Cardiac septum (tissue), 1 donor: ENCODE data around the gene HIBADH. TPM values are rescaled to one million over a fixed set of nuclear protein-coding genes. Genes with fewer than 3 reads are reported as not detected.
"Not testable (repeated sequence)": the region's sequence is repeated elsewhere in the genome, so short reads cannot be mapped to it uniquely, and the experiment has no call there.

Experiments
- DNase-seq: peaks from one replicate; pipeline ENCODE4 v3.0.0-alpha.2; 2020; ENCODE audit warnings: low spot score
- intact Hi-C: fragments of 100-400 bp; cut with DNase I; formaldehyde crosslinking; loops from one replicate; pipeline ENCODE4 v1.14.0; 2022
- total RNA-seq: library from RNA; stranded (reverse); fragmentation: NEBNext Ultra II Directional; extraction: Animal tissue kit (Norgen Biotek cat#: 25700); gene quantifications from one replicate; pipeline ENCODE4 v1.2.1, GENCODE V29; 2021
- donor health status: DM: no; HTN: no; CAD: no.

The HIBADH gene
- total RNA-seq, 1 donor from 2014 or later = 54.8 TPM

DNA sequence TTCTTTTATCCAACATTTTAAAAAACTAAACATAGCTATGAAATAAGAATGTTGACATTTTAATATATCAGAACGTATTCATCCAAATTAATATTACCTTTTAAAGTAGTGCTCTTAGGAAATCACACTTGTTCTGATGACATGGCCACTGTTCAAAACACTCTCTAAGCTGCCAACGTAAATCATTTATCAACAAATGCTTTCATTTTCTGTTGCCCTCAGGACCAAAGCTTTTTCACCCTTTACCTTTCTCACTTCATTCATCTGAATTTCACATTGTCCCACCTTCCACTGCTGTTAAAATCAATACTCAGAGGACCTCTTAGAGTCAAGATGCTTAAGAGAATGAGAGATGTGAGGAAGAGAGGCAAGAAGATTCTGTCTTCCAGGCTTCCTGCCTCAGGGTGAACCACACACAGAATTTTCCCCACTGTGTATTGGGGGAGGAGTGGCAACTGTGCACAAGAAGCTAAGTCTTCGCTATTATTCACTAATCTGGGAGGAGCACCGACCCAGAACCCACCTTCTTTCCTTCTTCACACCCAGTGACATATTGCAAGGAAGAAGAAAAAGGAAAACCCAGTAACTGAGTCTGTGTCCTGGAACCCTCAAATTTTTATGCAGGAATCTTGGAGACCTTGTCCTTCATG, 21.0 kb downstream of the HIBADH start:
- intact Hi-C loops = no loop called here
- DNase-seq = no peak

DNA sequence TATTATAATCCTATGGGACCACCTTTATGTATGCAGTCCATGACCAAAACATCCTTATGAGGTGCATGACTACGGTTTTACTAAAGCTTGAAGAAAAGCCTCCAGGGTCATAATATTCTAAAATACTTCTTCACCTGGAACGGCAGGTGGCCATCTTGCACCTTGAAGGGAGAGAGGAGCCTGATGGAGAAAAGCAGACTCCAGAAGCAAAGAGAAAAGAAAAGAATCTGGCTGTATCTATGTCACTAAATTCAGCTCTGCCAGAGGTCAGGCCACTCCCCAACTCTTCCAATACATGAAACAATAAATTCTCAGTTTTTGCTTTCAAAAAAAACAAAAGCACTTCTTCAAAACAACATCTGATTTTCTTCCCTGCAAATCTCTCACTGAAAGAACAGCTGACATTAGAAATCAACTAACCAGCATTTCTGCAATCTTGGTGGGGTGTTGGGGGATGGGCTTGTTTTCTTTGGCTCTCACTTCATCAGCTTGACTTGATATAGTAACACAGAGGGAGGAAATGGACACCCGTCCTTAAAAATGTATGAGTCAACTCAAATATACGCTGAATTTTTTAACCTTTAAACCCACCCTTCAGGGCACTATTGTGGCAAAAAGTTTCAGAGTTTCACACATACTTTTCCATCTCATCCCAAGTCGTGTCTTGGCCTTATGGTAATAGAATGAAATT, 21.7 kb downstream of the HIBADH start:
- DNase-seq = no peak
- intact Hi-C loops = no loop called here

DNA sequence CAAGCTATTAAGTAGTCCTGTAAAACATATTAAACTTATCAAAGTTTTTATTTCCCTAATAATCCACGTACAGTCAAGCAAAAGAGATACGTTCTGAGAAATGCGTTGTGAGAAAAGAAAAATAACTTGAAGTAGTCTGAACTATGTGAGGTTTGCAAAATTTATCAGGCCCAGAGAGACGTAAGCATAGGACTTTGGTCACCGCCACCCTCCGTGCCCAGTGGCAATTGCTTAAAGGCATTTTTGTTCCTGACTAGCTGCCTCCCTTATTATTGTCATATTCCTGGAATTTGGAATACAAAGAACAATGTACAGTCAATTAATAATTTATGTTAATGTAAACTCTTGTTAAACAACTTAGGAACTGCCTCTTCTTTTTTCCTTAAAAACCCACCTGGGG, 22.8 kb downstream of the HIBADH start:
- no peak for DNase-seq
- intact Hi-C loops = no loop called here

DNA sequence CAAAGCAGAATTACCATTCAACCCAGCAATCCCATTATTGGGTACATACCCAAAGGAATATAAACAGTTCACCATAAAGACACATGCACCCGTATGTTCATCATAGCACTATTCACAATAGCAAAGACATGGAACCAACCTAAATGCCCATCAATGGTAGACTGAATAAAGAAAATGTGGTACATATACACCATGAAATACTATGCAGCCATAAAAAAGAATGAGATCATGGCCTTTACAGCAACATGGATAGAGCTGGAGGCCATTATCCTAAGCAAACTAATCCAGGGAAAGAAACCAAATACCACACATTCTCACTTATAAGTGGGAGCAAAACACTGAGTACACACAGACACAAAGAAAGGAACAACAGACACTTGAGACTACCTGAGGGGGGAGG, 23.6 kb downstream of the HIBADH start:
- DNase-seq, intact Hi-C loops: not testable (repeated sequence)

DNA sequence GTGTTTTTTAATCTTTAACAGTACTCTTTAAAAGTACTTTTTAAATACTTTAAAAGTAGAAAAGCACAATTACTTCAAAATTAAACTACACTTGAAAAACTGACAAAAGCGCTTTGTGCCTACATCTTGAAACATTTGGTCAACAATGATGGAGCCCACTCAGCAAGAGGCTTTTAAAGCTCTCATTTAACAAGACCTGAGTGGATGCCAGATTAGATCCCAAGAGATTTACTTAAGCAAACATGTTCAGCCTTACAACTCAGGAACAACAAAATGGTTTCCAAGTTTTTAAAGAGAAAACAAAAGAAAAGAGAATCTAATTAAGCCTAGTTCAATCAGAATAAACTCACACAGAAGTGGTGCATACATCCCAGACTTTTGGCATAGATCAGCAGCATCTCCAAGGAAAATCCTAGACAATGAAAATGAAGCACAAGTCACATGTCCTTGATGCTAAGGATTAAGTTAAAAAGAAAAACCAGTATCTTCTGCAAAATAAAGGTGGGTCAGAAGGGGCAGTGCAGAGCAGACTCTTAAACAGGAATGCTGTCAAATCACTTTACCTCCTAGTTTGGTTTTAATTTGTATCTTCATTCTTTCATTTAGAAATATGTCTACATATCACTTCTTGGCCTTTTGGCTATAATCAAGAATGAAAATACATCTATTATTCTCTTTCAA, 26.2 kb downstream of the HIBADH start:
- DNase-seq = no peak
- intact Hi-C loops = no loop called here

DNA sequence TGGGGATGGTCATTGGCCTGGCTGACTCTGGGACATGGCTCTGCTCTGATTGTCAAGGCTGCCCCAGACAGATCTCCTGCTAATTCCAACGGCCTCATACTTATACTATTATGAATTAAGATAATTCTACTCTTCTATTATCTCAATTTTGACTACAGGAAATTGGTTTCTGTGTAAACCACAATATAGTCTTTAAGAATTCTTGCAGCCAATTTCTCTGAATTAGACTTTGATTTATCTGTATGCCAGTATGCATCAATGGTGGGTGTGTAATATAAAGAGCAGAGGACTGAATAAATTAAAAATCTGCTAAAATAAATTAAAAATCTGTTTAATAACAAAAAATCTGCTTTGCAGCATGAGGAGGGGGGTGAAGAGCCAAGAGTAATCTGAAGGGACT, 27.0 kb downstream of the HIBADH start:
- intact Hi-C loops = no loop called here
- no peak for DNase-seq

DNA sequence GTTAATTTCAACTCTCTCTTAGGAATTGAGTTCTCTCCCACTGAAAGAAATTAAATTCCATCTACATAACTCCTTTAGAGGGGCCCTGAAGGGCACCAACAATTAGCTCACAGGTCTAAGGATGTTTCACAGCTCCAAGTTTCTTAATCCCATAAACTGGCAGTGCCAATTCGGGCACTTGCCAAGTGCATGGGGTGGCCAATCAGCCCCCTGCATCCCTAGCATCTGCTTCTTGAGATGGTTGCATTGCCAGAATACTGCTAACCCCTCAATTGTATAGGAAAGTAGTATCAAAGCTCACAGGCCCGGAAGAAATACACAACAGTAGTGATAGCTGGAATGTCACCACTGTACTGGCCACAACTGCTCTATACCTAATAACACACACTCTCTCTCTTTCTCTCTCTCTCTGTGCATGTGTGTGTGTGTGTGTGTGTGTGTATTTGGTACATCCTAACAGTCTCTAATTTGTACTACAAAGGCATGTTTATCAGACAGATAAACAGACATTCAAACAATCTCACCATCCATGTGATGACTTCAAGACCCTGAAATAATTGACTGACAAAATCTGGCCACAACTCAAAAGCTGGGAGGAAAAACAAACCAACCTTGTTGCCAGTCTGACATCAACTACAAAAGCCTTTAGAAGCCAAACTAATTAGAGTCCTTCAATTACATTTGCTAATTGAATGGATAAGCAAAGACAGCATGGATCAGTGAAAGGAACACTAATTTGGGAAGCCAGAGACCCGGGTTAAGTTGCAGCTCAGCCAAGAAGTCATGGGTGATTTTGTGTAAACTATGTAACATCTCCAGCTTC, 27.8 kb downstream of the HIBADH start:
- intact Hi-C loops = no loop called here
- DNase-seq = no peak

DNA sequence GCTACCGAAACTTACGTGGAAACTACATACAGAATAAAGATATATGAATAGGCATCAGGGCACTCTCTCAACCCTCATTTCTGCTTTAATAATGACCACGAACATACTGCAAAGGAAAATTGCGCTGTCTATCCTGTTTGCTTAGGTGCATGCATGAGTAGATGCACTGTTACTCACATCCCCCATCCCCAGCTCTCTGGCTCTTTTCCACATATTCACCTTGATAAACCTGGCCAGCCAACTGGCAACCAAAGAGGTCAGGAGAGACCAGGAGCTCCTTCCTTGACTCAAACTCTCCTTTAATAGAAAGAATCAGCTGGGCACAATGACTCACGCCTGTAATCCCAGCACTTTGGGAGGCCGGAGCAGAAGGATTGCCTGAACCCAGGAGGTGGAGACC, 29.6 kb downstream of the HIBADH start:
- no peak for DNase-seq
- intact Hi-C loops = no loop called here

DNA sequence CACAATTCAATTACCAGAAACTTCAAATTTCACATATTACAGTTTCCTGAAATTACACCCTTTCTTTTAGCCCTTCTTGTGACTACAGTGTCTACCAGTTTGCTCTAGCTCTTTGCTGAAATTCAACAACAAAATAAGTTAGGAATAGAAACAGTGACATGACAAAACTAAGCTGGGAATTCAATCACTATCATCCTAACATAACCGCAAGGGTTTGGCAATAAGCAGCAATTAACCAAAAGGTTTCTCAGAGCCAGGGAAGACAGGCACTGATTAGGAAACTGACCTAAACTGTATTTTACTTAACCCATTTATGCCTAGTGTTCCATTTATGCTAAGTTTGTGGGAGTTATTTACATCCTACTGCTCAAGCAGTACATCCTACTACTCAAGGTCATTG, 31.3 kb downstream of the HIBADH start:
- DNase-seq = no peak
- intact Hi-C loops = no loop called here

DNA sequence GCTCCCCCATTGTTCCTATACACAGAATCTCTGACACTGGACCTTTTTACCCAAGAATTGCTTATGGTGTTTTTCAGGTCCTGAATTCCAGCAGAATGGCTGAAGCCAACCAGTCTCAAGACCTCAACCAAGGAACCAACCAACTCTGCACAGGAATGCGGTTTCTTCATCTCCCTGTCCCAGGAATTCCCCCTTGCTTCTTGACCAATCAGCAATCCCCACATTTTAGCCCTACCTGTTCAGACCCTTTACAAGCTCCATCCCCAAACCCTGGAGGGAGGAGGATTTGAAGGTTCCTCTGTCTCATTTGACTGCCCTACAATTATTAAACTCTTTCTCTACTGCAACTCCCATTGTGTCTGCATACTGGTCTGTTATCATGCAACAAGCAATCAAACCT, 35.5 kb downstream of the HIBADH start:
- no peak for DNase-seq

DNA sequence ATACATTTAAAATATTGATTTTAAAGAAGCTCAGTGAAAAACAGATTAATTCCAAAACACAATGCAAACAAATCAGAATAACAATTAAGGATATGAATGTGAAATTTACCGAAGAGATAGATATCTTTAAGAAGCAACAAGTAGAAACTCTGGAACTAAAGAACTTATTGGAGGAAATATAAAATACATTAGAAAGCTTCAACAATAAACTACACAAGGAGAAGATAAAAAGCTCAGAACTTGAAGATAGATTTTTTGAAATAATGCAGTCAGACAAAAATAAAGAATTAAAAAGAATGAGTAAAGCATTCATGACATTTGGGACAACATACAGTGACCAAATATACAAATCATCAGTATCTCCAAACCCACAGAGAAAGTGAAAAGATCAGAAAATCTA, 43.2 kb downstream of the HIBADH start:
- intact Hi-C loops = no loop called here
- no peak for DNase-seq

More for the DNA sequence above, 35.5 kb downstream of the HIBADH start:
- intact Hi-C loops = no loop called here

DNA sequence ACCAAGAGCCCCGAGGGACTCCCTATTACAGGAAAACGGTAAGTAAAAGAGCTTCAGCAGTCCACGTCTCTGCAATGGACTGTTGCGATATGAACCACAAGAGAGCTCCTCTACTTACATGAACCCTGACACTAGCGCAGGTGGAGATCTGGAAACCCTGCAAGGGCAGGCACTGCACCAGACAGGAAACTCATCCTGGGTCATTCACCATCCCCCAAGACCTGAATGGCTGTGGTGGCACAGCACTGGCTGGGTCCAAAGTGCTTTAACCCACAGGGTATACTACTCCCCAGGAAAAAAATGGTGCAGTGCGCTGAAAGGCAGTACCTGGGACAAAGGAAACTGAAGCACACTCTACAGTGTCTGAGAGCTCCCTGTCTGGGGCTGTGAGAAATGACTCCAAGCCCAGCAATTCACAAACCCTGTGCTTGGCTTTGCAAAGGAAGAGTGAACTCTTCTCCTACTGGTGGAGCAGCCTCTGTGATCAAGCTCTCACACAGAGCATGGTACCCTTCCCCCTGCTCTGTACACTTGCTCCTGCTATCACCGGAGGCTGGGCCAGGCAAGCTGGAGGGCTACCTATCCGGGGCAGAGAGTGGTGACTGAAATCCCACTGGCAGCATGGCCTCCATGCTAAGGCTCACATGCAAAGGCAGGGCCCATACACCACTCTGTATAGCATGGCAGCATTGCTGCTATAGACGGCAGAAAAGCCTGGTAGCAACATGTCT, 44.9 kb downstream of the HIBADH start:
- DNase-seq = no peak

DNA sequence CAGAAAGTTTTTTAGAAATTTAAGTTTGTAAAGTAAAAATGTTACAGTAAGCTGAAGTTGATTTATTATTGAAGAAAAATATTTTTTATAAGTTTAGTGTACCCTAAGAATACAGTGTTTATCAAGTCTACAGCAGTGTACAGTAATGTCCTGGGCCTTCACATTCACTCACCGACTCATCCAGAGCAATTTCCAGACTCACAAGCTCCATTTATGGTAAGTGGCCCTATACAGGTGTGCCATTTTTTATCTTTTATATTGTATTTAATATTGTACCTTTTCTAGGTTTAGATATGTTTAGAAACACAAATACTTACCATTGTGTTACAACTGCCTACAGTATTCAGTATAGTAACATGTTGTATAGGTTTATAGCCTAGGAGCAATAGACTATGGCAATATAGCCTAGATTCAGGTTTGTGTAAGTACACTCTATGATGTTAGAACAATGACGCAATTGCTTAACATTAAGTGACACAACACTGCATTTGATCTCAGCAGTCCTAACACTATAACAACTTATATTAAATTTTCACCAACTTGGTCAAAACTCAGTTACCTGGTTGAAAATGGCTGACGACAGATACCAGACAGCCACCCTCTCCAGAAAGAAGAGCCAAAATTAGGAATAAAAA, 45.7 kb downstream of the HIBADH start:
- DNase-seq = no peak
- intact Hi-C loops = no loop called here

More for the DNA sequence above, 44.9 kb downstream of the HIBADH start:
- intact Hi-C loops = no loop called here

DNA sequence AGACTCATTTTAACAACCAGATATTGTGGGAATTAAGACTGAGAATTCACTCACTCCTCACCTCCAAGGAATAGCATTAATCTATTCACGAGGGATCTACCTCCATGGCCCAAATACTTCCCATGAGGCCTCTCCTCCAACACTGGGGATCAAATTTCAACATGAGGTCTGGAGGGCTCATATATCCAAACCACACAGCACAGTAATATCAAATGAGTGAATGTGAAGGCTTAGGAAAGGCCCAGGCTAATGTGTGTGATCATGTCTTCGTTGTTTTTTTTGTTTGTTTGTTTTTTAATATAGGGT, 46.5 kb downstream of the HIBADH start:
- intact Hi-C loops = no loop called here
- DNase-seq = no peak

DNA sequence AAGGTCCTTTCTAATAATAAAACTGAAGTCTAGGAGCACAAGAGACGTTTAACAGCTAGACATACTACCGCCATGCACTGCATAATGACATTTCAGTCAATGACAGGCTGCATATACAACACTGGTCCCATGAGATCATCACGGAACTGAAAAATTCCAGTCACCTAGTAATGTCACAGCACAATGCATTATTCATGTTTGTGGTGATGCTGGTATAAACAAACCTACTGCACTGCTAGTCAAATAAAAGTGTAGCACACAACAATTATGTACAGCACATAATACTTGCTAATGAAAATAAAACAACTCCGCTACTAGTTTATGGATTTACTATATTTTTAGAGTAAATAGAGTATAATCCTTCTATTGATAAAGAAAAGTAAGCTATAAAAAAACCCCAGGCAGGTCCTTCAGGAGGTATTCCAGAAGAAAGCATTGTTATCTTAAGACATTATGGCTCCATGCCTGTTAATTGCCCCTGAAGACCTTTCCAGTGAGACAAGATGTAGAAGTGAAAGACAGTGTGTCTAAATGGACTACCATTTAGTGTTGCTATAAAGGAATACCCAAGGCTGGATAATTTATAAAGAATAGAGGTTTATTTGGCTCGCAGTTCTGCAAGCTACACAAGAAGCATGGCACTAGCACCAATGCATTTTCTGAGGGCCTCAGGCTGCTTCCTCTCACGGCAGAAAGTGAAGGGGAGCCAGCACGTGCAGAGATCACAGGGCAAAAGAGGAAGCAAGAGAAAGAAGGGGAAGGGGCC, 47.1 kb downstream of the HIBADH start:
- intact Hi-C loops = no loop called here

DNA sequence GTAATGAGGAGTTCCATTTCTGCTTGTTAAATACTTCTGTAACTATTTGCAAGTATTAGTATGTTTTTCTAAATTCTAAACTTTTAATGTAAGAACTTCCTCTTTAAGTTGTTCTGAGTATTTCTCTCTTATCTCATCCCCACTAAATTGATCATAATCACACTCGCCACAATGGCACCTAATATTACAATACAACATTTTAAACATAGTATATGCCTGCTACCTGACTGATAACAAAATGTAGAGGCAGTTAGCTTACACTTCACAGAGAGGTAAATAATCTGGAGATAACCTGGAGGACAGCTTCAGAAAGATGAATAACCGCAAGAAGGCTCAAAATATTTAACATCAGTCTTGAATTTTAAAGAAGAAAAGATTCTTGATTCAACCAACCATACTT, 48.6 kb downstream of the HIBADH start:
- intact Hi-C loops = no loop called here
- no peak for DNase-seq

More for the DNA sequence above, 47.1 kb downstream of the HIBADH start:
- DNase-seq = no peak

DNA sequence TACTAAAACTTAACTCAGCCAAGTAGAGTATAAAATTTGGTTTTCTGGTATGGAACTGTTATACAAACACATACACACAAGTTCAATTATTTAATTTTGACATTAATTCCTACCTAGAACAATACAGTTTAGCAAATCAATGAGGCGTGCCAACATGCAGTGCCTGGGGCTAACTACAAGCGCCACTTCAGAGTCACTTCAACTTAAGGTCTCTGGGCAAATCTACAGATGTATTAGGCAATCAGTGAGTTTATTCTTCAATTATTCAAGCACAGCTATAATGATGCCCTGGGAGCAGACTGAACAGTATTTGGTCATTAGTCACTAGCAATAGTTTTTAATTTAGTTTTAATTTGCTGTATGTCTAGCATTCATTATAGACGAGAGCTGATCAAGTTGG, 51.6 kb downstream of the HIBADH start:
- intact Hi-C loops = no loop called here
- DNase-seq = no peak

DNA sequence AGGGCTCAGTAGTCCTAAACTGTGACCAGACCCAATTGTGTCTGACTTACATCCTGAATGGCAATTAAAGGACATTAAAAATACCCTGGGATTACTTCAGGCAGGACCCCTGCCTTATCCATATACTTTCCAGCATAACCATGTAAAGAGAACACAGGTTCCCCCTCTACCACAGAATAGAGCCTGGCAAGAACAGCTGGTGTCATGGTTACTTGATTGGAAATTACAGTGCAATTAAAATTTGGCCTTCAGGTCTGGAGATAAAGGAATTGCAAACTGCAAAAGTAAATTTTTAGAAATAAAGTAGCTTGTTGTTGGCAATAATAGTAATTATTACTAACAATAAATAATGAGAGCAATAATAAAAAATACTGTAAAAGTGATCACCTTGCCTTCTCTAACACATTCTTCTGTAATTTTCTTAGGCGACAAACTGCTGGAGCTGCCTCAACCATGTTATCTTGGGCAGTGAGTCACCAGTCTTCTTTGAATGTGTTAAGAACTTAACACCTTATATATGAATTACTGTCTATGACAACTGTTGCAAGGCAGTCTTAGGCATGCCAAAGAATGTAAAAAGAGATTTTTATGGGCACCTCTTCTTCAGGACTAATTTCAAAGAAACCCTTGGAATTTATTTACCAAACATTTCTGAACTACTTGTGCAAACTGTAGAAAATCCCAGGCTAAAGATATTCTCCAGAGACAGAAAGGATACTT, 53.7 kb downstream of the HIBADH start:
- intact Hi-C loops = no loop called here

More for the DNA sequence above, 53.7 kb downstream of the HIBADH start:
- no peak for DNase-seq
